AG10803 (cell line): Measurements from ENCODE around the gene TMEM200A.

Experiments
- DNase-seq: peaks from one replicate; pipeline ENCODE4 v3.0.0; 2010; ENCODE audit warnings: low read depth
- H3K4me3 ChIP-seq: 2 replicates; pipeline ENCODE4 v1.5.1; 2011; ENCODE audit warnings: mild to moderate bottlenecking, low read length, control low read depth
- TF ChIP-seq, protein P1 (sequence below): conservative IDR thresholded peaks from 2 replicates; pipeline ENCODE4 v1.5.1; 2011; ENCODE audit warnings: mild to moderate bottlenecking, low read length, control low read depth, inconsistent platforms

Gene TMEM200A

DNA sequence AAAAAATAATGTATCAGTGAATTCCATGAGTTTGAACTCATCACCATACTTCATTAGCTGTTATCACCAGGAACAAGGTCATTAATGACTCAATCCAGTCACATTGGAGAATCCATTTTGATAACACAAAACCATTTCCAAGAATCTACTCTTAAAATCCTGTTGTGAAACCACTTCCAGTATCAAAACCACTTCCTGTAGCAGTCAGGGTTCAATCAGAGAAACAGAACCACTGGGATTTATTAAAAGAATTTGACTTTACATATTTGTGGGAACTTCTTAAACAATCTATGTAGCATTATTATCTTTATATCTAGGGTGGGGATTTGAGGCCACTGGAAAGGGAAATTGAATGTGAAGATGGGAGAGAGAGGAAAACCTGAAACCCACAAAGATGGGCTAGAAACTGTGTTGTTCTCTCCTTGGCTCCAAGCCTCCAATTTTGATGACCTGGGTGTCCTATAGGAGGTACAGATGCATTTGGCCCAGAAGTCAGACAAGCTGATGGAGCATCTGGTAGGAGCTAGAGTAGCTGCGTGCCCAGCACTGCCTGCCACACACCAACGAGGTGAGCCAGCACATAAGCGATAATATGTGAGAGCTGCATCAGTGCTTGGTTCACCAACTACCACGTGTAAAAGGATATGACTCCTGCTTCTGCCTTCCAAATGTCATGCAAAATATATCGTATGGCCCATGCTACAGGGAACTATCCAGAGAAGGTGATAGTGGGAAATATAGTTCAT lies 117.0 kb downstream of the TMEM200A start:
- no peak overlapping the region for H3K4me3 ChIP-seq
- TF ChIP-seq, protein P1, sequence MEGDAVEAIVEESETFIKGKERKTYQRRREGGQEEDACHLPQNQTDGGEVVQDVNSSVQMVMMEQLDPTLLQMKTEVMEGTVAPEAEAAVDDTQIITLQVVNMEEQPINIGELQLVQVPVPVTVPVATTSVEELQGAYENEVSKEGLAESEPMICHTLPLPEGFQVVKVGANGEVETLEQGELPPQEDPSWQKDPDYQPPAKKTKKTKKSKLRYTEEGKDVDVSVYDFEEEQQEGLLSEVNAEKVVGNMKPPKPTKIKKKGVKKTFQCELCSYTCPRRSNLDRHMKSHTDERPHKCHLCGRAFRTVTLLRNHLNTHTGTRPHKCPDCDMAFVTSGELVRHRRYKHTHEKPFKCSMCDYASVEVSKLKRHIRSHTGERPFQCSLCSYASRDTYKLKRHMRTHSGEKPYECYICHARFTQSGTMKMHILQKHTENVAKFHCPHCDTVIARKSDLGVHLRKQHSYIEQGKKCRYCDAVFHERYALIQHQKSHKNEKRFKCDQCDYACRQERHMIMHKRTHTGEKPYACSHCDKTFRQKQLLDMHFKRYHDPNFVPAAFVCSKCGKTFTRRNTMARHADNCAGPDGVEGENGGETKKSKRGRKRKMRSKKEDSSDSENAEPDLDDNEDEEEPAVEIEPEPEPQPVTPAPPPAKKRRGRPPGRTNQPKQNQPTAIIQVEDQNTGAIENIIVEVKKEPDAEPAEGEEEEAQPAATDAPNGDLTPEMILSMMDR: no peak
- peak; percentile 64 for DNase-seq

DNA sequence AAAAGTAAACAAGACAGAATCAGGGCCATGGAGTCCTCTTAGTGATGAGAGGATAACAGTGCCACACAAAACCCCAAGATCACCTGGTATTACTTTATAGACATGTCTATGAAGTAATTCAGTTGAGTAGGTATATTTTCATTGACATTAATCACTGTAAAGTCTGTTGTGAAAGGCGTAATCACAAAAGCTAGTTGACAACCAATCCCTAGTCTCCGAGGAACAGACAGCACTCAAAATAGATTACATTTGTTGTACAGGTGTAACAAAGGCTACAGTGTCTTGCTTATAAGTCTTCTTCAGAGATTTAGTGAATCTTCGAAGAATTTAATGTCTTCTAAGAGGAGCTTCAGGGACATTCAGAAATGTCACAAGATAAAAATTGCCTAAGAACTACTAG lies 120.1 kb downstream of the TMEM200A start:
- no peak for DNase-seq

DNA sequence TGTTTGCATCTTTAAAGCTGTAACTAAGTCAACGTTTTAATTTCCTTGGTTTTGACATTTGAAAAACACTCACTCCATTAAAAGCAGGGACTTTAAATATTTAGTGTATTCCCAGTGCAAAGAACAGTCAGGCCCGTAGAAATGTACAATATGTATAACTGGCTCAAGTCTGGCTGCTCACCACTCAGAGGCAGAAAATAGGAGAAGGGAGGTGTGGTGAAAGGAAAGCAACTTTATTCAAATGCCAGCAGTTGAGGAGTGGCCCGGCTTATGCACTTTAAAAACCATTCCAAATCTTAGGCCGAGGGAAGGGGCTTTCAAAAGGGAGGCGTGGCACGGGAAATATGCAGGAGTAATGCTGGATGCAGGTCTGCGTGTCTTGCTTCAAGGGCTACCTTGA lies 120.6 kb downstream of the TMEM200A start:
- H3K4me3 ChIP-seq: no peak overlapping the region
- TF ChIP-seq, protein P1: no peak
- no peak for DNase-seq

More for the DNA sequence above, 120.1 kb downstream of the TMEM200A start:
- TF ChIP-seq, protein P1: no peak
- no peak overlapping the region for H3K4me3 ChIP-seq

DNA sequence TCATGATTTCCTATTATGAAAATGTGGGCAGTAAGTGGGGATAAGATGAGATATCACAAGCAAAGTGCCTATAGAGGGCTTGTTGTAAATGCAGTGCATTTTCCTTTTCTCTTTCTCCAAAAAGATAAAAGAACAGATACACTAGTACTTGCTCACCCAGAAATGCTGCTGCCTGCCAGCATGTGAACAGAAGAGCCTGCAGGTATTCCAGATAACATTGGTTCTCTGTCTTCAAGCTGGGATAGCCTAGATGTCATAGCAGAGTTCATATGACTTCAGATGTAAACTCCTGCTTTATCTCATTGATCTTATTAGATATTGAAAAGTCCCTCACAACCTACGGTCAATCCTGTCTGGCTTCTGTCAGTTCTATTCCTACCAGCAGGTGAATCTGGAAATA lies 123.7 kb downstream of the TMEM200A start:
- TF ChIP-seq, protein P1: no peak
- DNase-seq: no peak
- H3K4me3 ChIP-seq: no peak overlapping the region
